ENCODE data around the gene KCNH8.

GRCh38 chr3:19487386-19487785 is 339.1 kb downstream of the KCNH8 start:
- TF ChIP-seq REST (IDR thresholded peaks at IDR 0.05; ENCODE audit: low read depth) (no peak), RAD21 (IDR thresholded peaks at IDR 0.05; ENCODE audit: low read depth) (no peak), YY1 (IDR thresholded peaks at IDR 0.05; ENCODE audit: low read depth) (no peak), EP300 (IDR thresholded peaks at IDR 0.05; ENCODE audit: borderline replicate concordance) (no peak), NFIC (IDR thresholded peaks at IDR 0.05) (no peak), CEBPB (IDR thresholded peaks at IDR 0.05) (no peak), TAF1 (IDR thresholded peaks at IDR 0.05; ENCODE audit: low read depth) (no peak), MAX (IDR thresholded peaks at IDR 0.05) (no peak), ZBTB7A (IDR thresholded peaks at IDR 0.05; ENCODE audit: low read depth) (no peak)
